SKM-1 treated with dmso at 0.1 percent for 144 hours (cell line): ENCODE data around the gene ZC3H15.
"Not testable (repeated sequence)": the region's sequence is repeated elsewhere in the genome, so short reads cannot be mapped to it uniquely, and the experiment has no call there.

Experiments
- DNase-seq: peaks from one replicate; lab custom pipeline; 2025; ENCODE audit not compliant: unreplicated experiment; lab: John Stamatoyannopoulos, UW

The ZC3H15 gene

DNA sequence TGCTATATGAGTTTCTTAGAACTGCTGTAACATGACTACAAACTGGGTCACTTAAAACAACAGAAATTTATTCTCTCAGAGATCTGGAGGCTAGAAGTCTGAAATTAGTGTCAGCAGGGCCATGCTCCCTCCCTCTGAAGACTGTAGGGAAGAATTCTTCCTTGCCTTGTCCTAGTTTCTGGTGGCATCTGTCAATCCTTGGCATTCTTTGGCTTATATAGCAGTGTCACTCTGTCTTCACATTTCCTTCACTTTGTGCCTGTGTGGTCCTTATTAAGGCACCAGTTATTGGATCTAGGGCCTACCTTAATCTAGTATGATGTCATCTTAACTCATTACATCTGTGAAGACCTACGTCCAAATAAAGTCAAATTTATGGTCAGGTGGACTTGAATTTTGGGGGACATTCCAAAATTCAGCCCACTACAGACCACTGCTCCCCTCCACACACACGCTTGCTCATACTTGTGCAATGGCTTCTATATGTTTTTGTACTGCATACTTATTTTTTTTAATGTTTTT is 7.6 kb downstream of the ZC3H15 start:
- DNase-seq: no peak

DNA sequence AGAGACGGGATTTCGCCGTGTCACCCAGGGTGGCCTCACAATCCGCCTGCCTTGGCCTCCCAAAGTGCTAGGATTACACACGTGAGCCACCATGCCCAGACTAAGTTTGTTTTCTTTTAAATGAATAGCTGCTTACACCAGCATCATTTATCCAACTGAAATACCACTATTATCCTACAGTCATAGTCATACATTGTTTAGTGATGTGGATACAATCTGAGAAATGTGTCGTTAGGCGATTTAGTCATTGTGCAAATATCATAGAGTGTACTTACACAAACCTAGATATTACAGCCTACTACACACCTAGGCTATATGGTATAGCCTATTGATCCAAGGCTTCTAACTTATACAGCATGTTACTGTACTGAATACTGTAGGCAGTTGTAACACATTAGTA is 10.3 kb downstream of the ZC3H15 start:
- DNase-seq: no peak

DNA sequence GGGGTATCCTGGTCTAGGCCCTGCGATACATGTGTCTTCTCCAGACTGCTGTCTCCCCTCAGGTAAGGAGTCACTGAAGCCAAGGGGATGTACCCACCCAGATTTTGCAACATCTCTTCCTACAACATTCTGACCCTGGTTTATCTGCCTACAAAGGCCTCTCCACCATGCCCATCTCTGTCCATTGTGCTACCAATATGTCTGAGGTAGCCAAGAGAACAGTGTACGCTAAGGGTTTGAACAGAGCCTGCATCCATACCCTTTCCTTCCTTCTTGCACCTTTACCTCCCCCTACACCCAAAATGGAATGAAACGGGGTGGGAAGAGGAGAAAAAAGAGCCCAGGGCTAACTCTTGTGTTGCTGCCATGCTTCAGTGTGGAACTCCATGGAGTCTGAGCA is 11.9 kb downstream of the ZC3H15 start:
- no peak for DNase-seq

DNA sequence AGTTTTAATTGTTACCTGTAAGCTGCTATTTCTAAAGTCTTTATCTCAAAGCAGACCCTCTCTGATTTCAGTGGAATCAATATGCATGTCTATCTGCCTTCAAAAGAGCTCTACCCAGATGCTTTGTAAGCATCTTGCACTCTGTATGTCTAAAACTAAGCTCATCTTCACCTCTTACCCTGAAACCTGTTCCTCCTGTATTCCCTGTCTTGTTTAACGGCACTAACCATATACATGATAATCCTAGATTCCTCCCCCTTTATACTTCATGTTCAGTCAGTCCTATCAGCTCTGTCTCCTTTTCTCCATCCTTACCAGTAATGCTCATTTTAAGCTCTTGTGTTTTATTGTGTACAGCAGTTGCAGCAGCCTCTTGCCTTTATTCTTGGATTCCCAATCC is 12.8 kb downstream of the ZC3H15 start:
- no peak for DNase-seq

DNA sequence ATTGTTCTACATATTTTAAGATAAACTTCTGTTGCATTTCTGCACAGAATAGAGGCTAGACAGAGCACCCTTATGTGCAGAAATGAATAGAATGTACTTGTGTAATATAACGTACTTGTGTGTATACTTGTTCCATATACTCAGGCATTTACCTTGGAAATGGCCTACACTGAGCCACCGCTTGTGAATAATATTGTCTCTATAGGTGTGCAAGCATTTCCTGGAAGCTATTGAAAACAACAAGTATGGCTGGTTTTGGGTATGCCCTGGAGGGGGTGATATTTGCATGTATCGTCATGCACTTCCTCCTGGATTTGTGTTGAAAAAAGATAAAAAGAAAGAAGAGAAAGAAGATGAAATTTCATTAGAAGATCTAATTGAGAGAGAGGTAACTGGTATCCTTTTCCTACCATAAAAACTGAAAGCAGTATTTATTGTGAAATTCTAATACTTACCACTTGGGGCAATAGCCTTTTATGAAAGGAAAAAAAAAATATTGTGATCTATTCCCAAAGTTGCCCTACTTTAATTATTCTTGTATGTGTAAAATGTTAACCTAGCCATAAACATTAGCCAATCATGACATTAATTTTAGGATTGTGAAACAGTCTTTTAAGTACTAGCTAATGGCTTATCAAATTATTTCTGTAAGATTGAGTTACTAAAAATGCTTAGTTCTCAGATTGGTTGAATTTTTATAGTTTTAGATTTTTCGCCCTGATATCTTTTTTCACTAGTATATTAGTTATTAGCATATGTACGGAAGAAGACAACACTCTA is 18.0 kb downstream of the ZC3H15 start:
- DNase-seq: peak; percentile 41

DNA sequence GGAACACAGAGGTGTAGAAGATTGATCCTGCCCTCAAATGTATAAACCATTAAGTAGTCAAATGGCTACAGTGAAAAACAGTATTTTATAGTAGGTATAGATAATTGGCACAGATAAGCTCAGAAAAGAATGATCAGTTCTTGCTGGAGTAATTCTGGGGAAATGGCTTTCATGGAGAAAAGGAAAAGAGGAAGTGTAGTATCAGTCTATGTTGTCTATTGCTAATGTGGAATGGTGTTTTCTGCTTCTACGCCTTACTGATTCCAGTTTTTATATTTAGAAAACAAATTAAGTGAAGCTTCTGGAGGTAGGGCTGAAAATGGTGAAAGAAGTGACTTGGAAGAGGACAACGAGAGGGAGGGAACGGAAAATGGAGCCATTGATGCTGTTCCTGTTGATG is 22.2 kb downstream of the ZC3H15 start:
- no peak for DNase-seq

DNA sequence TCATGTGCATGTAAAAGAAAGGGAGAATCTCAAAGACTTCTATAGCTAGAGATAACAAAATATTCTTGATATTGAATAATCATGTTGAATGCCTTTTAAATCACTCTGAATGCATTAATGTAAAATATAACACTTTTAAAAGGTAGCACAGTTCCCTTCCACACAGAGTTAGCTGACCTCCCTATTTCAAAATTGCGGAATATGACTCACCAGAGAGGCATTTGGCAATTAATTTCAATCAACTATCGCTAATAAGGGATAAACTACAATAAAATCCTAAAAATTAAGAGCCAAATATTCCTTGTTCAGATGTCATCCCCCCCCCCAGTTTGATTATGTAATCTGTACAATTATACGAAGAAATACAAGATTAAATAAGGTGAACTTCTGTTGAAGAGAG is 29.3 kb downstream of the ZC3H15 start:
- no peak for DNase-seq

DNA sequence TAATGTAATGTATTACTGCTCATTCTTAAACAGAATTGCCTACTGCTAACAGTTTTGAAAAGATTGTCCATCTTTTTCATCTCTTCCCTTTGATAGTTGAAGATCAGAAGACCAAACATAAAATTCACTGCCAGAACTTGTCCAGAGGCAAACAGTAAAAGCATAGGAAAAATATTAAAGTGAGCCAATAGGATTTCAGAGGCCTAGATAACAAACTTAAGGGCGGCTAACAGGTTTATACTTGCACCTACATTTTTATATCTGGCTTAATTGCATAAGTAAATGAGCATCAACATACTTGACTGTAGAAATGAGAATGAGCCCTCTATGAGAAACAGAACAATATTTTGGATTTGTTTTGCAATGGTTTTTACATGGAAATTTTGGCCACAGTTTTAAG is 30.3 kb downstream of the ZC3H15 start:
- DNase-seq: no peak

DNA sequence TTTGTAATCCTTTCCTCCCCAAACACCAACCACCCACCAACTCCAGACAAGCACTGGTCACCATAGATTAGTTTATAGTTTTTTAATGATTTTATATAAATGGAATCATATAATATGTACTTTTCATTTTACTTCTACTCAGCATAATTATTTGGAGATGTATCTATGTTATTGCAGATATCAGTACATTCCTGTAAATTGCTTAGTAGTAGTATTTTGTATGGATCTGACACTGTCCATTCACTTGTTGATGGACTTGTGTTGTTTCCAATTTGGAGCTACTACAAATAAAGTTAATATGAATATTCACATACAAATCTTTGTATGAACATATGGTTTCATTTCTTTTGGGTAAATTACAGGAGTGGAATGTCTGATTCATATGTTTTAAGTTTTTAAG is 31.0 kb downstream of the ZC3H15 start:
- no peak for DNase-seq

DNA sequence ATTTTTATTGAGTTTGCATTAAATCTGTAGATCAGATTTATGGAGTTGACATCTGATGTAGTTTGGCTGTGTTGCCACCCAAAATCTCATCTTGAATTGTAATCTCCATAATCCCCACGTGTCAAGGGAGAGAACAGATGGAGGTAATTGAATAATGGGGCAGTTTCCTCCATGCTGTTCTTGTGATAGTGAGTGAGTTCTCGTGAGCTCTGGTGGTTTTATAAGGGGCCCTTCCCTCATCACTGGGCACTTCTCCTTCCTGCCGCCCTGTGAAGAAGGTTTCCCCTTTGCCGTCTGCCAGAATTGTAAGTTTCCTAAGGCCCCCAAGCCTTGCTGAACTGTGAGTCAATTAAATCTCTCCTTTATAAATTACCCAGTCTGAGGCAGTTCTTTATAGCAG is 32.2 kb downstream of the ZC3H15 start:
- no peak for DNase-seq

DNA sequence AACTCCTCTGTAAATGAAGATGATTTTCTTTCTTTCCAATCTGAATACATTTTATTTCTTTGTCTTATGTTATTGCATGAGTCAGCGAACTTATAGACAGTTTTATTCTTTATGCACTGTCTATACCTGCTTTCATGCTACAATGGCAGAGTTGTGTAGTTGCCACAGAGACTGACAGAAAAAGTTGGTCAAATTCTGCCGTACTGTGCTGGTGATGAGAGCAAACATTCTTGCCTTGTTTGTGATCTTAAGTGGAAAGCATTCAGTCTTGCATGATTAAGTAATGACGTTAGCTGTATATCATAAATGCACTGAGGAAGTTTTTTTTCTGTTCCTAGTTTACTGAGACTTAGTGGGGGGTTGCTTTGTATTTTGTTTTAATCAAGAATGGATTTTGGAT is 32.9 kb downstream of the ZC3H15 start:
- no peak for DNase-seq

DNA sequence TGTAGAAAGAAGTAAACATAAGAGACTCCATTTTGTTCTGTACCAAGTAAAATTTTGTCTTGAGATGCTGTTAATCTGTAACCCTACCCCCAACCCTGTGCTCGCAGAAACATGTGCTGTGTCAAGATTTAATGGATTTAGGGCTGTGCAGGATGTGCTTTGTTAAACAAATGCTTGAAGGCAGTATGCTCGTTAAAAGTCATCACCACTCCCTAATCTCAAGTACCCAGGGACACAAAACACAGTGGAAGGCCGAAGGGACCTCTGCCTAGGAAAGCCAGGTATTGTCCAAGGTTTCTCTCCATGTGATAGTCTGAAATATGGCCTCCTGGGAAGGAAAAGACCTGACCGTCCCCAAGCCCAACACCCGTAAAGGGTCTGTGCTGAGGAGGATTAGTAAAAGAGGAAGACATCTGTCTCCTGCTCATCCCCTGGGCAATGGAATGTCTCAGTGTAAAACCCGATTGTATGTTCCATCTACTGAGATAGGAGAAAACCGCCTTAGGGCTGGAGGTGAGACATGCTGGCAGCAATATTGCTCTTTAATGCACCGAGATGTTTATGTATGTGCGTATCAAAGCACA is 35.6 kb downstream of the ZC3H15 start:
- not testable (repeated sequence) for DNase-seq

DNA sequence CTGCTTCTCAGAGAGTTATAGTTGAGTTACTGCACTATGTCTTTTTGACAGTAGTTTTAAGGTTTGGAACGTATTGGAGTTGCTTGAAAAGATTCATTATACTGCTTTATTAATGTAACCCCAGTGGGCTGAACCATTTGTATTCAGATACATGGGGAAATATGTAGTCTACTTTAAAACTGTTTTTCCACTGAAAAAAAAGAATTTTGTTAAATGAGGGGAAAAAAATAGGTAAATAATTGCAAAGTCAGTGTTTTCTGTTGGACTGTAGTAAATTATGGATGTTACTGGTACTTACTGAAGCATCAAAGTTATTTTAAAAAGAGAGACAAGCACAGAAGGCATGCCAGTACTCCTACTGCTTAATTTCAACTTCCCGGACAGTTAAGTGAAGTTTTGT is 36.4 kb downstream of the ZC3H15 start:
- no peak for DNase-seq

DNA sequence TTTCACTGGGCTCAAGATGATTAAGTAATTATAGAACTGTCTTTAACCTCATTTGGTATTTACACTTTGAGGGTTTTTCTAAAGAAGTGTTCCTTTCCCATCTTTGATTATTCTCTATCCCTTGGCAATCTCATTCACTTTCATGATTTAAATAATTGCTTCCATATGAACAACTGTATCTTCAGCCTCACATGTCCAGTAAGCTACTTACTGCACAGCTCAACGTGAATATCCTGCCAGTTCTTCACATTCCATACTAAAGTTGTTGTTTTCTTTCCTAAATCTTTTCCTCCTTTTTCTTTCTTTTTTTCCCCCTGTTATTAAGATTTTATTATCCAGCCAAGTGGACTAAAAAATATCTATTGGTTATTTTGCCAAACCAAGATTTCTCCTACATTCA is 37.7 kb downstream of the ZC3H15 start:
- DNase-seq: no peak

DNA sequence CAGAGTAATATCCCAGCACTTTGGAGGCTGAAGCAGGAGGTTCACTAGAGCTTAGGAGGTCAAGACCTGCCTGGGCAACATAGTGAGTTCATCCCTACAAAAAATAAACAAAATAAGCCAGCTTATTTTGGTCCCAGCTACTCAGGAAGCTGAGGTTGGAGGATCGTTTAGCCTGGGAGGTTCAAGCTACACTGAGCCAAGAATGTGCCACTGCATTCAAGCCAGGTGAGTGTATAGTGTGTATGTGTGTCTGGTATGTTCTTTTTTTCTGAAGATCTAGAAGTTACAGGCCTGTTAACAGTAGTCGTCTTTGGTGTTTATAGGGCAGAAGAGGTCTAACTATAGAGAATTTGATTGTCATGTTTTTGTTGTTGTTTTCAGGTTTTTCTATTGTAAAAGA is 40.2 kb downstream of the ZC3H15 start:
- DNase-seq: no peak

DNA sequence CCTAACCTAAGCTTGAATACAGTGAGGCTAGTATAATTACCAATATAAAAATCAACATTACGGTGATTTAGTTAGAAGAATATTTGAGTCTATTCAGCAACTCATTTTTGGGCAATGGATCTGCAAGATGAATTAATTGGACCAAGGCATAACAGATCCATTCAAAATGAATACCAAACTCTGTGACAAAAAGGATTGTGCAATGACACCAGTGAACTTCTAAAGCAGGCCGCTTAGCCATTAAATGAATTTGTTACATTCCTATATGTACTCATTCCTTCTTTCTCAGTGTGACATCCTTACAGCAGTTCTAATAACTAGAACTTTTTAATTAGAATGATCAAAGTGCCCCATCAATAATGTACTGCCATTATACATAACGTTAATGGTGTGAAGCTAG is 44.3 kb downstream of the ZC3H15 start:
- no peak for DNase-seq

DNA sequence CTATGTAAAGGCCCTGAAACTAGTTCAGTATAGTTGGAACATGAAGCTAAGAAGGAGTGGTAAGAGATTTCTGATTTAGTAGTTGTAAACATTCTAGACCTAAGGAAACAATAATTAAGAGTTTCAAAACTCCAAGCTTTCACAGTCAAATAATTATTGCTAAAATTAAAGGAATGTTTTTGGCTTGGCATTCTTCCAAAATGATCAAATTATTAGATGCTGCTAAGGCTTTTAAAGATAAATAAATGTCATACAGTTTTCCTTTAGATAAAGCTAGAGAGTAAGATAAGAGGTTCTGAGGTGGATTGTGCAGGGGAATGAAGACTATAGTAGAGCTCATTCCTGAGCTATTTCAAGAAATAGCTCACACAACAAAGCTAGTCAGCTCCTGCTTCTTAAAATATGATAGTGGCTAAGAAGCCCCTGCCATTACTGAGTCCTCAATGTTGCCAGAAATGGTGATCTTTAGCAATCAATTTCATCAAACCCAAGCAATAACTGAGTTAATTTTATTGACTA is 45.3 kb downstream of the ZC3H15 start:
- DNase-seq: no peak

DNA sequence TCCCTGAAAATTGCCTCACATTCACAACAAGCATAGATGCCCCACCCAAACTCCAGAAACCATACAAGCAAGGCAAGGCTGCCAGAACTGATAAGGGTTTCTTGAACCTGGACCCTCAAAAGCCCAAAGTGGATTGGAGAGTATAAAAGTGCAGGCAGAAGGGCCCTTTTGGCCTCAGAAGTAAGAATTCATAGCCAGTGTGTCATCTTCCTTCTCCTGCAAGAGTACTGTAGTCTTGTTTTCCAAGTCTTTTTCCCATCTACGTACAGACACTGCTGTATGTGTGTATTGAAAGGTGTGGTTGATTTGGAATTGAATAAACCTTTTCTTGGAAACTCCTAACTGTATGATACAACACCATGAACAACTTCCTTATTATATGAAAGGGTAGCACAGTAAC is 46.8 kb downstream of the ZC3H15 start:
- no peak for DNase-seq

DNA sequence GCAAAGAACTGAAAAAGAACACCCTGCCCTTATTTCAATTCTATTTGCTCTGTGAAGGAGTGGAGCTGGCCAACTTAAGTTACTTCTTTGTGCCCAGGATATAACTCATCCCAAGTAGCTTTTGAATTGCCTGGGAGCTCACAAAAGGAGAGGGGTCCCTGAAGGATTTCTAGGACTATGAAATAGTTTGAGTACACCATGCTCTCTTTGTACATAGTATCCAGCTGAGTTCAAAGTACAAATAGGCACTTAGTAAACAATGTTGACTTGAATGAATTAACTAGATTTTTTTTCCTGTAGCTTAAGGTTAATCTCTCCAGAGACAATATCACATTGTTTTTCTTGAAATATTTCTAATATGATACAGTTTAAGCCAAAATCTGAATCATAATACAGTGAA is 47.7 kb downstream of the ZC3H15 start:
- DNase-seq: no peak

DNA sequence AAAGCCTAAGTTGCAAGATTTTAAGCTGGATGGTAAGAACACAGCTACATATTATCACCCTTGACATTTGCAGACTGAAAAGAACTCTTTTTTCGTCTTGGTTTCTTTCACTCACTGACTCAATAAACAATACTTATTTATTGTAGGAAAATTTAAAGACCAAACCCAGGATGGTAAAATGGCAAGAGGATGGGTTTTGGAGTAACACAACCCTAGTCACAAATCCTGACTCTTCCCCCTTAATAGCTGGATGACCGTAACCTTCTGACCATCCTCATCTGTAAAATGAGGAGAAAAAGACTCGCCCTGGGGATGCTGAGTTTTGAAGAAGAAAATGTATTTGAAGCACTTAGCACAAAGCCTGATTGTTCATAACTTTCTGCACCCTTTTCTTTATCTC is 48.3 kb downstream of the ZC3H15 start:
- no peak for DNase-seq

DNA sequence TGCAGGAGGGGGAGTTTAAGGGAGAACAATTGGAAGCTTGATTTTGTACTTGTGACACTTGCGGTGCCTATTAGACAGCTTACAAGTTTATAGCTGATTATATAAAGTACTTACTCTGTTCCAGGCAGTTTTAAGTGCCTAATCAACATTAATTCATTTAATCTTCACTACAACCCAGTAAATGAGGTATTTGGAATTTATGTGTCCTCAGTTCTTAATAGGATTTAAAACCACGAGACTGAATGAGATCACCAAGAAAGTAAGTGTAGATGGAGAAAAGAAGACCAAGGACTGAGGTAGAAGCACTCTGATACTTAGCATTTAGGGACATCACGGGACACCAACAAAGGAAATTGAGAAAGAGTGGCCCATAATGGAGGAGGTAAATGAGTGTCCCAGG is 49.8 kb downstream of the ZC3H15 start:
- DNase-seq: no peak

DNA sequence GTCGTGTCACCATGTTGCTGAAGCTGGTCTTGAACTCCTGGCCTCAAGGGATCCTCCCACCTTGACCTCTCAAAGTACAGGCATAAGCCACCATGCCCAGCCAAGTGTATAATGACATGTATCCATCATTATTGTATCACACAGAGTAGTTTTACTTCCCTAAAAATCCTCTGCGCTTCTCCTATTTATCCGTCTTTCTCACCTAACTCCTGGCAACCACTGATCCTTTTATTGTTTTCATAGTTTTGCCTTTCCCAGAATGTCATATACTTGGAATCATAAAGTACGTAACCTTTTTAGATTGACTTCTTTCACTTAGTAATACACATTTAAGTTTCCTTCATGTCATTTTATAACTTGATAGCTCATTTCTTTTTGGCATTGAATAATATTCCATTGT is 51.0 kb downstream of the ZC3H15 start:
- DNase-seq: no peak

DNA sequence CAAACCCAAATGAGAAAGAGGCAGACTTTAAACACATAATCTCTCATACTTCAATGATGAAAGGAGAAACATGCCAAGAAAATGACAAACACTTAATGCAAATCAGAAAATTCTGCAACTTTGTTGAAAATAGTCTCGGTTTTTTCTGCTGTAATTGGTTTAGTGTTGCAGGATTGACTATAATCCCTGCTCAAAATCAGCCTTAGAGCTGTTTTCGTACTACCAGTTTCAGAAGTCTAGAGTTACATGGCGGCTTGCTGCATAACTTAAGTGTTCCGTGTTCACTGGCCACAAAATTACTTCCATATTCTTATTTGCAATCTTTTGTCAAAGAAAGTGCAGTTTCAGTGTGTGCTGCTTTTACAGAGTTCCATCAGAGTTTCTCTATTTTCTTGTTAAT is 54.9 kb downstream of the ZC3H15 start:
- DNase-seq: no peak
